Heart right ventricle (tissue), 16 donors: ENCODE measurements around the gene IGIP. TPM values are rescaled to one million over a fixed set of nuclear protein-coding genes. Genes with fewer than 3 reads are reported as not detected.

Experiments
- ATAC-seq, 8 donors: fragments of 200-7000 bp; cut with Tn5 transposase; one replicate each; pipeline ENCODE4 v1.9.1; 2020; ENCODE audit warnings: mild to moderate bottlenecking in 8 of 8, moderate library complexity in 8 of 8, moderate number of reproducible peaks in 1 of 8
- DNase-seq, 2 donors: peaks; one replicate each; pipeline ENCODE4 v3.0.0-alpha.2; 2020
- H3K27ac ChIP-seq, 10 donors: fragments of 200-600 bp; sonication (generic) in 2 of 10; one replicate each; pipeline versions ENCODE4 v1.5.0 to v1.8.0; 2020 to 2022; ENCODE audit warnings: mild to moderate bottlenecking in 3 of 10
- H3K27me3 ChIP-seq, 7 donors: fragments of 200-600 bp; one replicate each; pipeline ENCODE4 v1.8.0; 2021 to 2022; ENCODE audit warnings: mild to moderate bottlenecking in 2 of 7
- H3K36me3 ChIP-seq, 9 donors: fragments of 200-600 bp; sonication (generic) in 1 of 9; one replicate each; pipeline versions ENCODE4 v1.5.0 to v1.8.0; 2020 to 2022; ENCODE audit warnings: mild to moderate bottlenecking in 2 of 9
- H3K4me1 ChIP-seq, 9 donors: fragments of 200-600 bp; sonication (generic) in 1 of 9; one replicate each; pipeline versions ENCODE4 v1.5.0 to v1.8.0; 2020 to 2022; ENCODE audit warnings: mild to moderate bottlenecking in 4 of 9
- H3K4me3 ChIP-seq, 10 donors: fragments of 200-600 bp; sonication (generic) in 2 of 10; one replicate each; pipeline versions ENCODE4 v1.5.0 to v1.8.0; 2020 to 2022; ENCODE audit warnings: mild to moderate bottlenecking in 7 of 10, moderate library complexity in 2 of 10
- H3K9me3 ChIP-seq, 11 donors: fragments of 200-600 bp in 10 of 11; sonication (generic) in 2 of 11; one replicate each; pipeline versions ENCODE4 v1.5.0 to v1.8.0; 2013 to 2022; ENCODE audit warnings: mild to moderate bottlenecking in 2 of 11, control low read depth in 1 of 11, moderate library complexity in 1 of 11
- CTCF ChIP-seq, 9 donors: fragments of 200-600 bp; sonication (generic) in 2 of 9; IDR thresholded peaks; one replicate each; pipeline versions ENCODE4 v1.5.0 to v1.8.0; 2021 to 2022; ENCODE audit warnings: antibody characterized with exemption in 9 of 9, mild to moderate bottlenecking in 5 of 9, moderate library complexity in 1 of 9
- WGBS, 2 donors: extraction: QIAGEN DNeasy Blood & Tissue Kit; methylation state at CpG; one replicate each; pipeline ENCODE4 v1.1.7; 2013; ENCODE audit warnings: inconsistent platforms in 1 of 2; 5-methylcytosine and 5-hydroxymethylcytosine counted together
- intact Hi-C, 10 donors: fragments of 100-400 bp; cut with DNase I; formaldehyde crosslinking; loops; one replicate each; pipeline versions ENCODE4 v1.11.1 to v1.14.2; 2022
- polyA plus RNA-seq, 2 donors: library from polyadenylated mRNA; stranded (reverse); fragments of 200-250 nt; gene quantifications; one replicate each; pipeline ENCODE4 v1.2.3, GENCODE V29; 2013
- total RNA-seq, 10 donors: library from RNA; stranded (reverse); fragmentation: NEBNext Ultra II Directional in 3 of 10; extraction: Animal tissue kit (Norgen Biotek cat#: 25700) in 3 of 10; gene quantifications; one replicate each; pipeline versions ENCODE4 v1.2.1 to v1.2.4, GENCODE V29; 2021 to 2023
- donor health status: Arrhythmogenic right ventricular cardiomyopathy.
- donor health status: ischemic (EF 13 %, LVEDD 7.1; RV severe dilation, severe dysfunction).
- donor health status: healthy with polysubstance abuse.
- donor health status: DM: no; HTN: yes; CAD: no.
- donor health status: DM: no; HTN: no; CAD: no.
- donor health status: ischemic (EF 25% LVEDD 6.9; RV normal size, moderate dysfunction).
- donor health status: ischemic (EF 25% LVEDD 5.7; RV mildly dilated, moderate dysfunction).
- donor health status: healthy.
- donor health status: DM: yes; HTN: yes; CAD: no.
- donor health status: Ischemic cardiomyopathy.
- donor health status: ischemic (EF 35%, LVEDD 5.7; RV mildly dilated, moderate dysfunction).
- donor health status: nonischemic (EF 11% LVEDD 7.7; RV severe dilation, severe dysfunction).
- donor health status: DM: yes; HTN: yes; CAD: no.
- donor health status: PGD.
- donor health status: ischemic (EF 29% LVEDD 5.4; RV normal size, mild dysfunction).
- donor health status: nonischemic (EF 23%, LVEDD 6.1; RV moderate dilation, normal function).

IGIP gene
- total and polyA plus RNA-seq, 12 donors, result 5.0 to 17.2 (median 12.4) TPM

- intact Hi-C loops, result loop anchor here in 8 of 10 donors (5.0 to 10.0 kb wide), 6 partner anchors 51 to 189 kb away; partner anchors contain the start of genes HBEGF (in 2 of the 8) and SLC4A9 (in 1 of the 8)
- Histone ChIP-seq H3K27ac (peak overlapping the region; percentile 81 to 99 (median 97)), H3K36me3 (no peaks in the 10 kb centered on the region), H3K27me3 (no peaks in the 10 kb centered on the region), H3K9me3 (no peaks in the 10 kb centered on the region), H3K4me3 (peak overlapping the region; percentile 56 to 98 (median 88)), H3K4me1 (peaks cover 0 to 57% (median 52%) of the 10 kb centered on the region in 9 donors)
- WGBS, 2 donors, result 7 to 13% methylated on average over 4 of the region's 4 CpGs
- ATAC-seq (peak in 1 of 8 donors; percentile 2), DNase-seq (no peak)
- no peak for TF ChIP-seq CTCF (IDR thresholded peaks at IDR 0.05)
Measured at GRCh38 chr5:140176031-140176387, 50.3 kb downstream of the IGIP start.

GRCh38 chr5:140178086-140178410 is 52.3 kb downstream of the IGIP start:
- H3K4me1 ChIP-seq, result peaks cover 12 to 78% (median 72%) of the 10 kb centered on the region in 9 donors
- TF ChIP-seq CTCF (IDR thresholded peaks at IDR 0.05), result no peak
- DNase-seq (no peak), ATAC-seq (no peak)
- H3K27ac ChIP-seq, result peak overlapping the region in 9 of 10 donors; percentile 64 to 99 (median 97)
- intact Hi-C loops, result loop anchor here in 8 of 10 donors (5.0 to 10.0 kb wide), 6 partner anchors 49 to 187 kb away; partner anchors contain the start of genes HBEGF (in 2 of the 8) and SLC4A9 (in 1 of the 8)
- H3K4me3 ChIP-seq, result peak overlapping the region in 1 of 10 donors; percentile 28
- H3K27me3 ChIP-seq, result no peaks in the 10 kb centered on the region
- WGBS, 2 donors, result 39 to 43% methylated on average over 1 of the region's 1 CpG
- H3K9me3 ChIP-seq, result no peaks in the 10 kb centered on the region
- no peaks in the 10 kb centered on the region for H3K36me3 ChIP-seq

- DNase-seq (no peak), ATAC-seq (no peak)
- 68 to 72% methylated on average over 6 of the region's 6 CpGs for WGBS, 2 donors
- Histone ChIP-seq H3K4me3 (no peak overlapping the region), H3K27ac (peak overlapping the region in 9 of 10 donors; percentile 64 to 99 (median 97)), H3K9me3 (no peaks in the 10 kb centered on the region), H3K27me3 (no peaks in the 10 kb centered on the region), H3K36me3 (no peaks in the 10 kb centered on the region), H3K4me1 (peaks cover 17 to 83% (median 78%) of the 10 kb centered on the region in 9 donors)
- TF ChIP-seq CTCF (IDR thresholded peaks at IDR 0.05), result no peak
- intact Hi-C loops, result loop anchor here in 8 of 10 donors (5.0 to 10.0 kb wide), 6 partner anchors 49 to 186 kb away; partner anchors contain the start of genes HBEGF (in 2 of the 8) and SLC4A9 (in 1 of the 8)
Measured at GRCh38 chr5:140178482-140179116, 52.9 kb downstream of the IGIP start.

Other genes starting within 250 kb of the IGIP start
- 1 to 10 TPM; 1.0 to 6.6 (median 2.9) TPM for gene NRG2, start 82.6 kb upstream of the IGIP start, total RNA-seq
- gene NRG2, start 82.6 kb upstream of the IGIP start, polyA plus RNA-seq, result 1 to 10 TPM in 1 of 2 donors, under 1 TPM in 1; 0.64 to 4.5 TPM
- 10 to 100 TPM; 19.4 to 27.7 (median 24.5) TPM for gene PURA, start 11.8 kb upstream of the IGIP start, total RNA-seq
- gene PURA, start 11.8 kb upstream of the IGIP start, polyA plus RNA-seq, result 1 to 10 TPM; 3.2 to 7.5 TPM
- gene CYSTM1, start 49.3 kb downstream of the IGIP start, total RNA-seq, result 100 to 1,000 TPM in 3 of 10 donors, 10 to 100 TPM in 7; 55.2 to 114 (median 95.3) TPM
- 100 to 1,000 TPM in 1 of 2 donors, 10 to 100 TPM in 1; 45.0 to 217 TPM for gene CYSTM1, start 49.3 kb downstream of the IGIP start, polyA plus RNA-seq
- gene PFDN1, start 177.2 kb downstream of the IGIP start, total RNA-seq, result 10 to 100 TPM; 56.8 to 94.0 (median 77.0) TPM
- gene PFDN1, start 177.2 kb downstream of the IGIP start, polyA plus RNA-seq, result 100 to 1,000 TPM in 1 of 2 donors, 10 to 100 TPM in 1; 95.1 to 100 TPM
- 100 to 1,000 TPM in 2 of 10 donors, 10 to 100 TPM in 8; 18.5 to 121 (median 33.3) TPM for gene HBEGF, start 220.7 kb downstream of the IGIP start, total RNA-seq
- 10 to 100 TPM; 14.6 to 33.5 TPM for gene HBEGF, start 220.7 kb downstream of the IGIP start, polyA plus RNA-seq
- under 1 TPM in 2 of 10 donors, not detected in 8; 0.10 to 0.34 TPM for gene SLC4A9, start 234.3 kb downstream of the IGIP start, total RNA-seq
- under 1 TPM; 0.01 to 0.29 TPM for gene SLC4A9, start 234.3 kb downstream of the IGIP start, polyA plus RNA-seq